ENCODE measurements around the gene HBG1.

GRCh38 chr11:5223686-5224085 lies 26.0 kb downstream of the HBG1 start:
- TF ChIP-seq CTCF (IDR thresholded peaks at IDR 0.05) = no peak
- TF ChIP-seq POLR2A (IDR thresholded peaks at IDR 0.05) = no peak

All from testis (tissue), 2 donors.